GM19240 (cell line): ENCODE measurements around the gene FGA.
"Not testable (repeated sequence)": the region's sequence is repeated elsewhere in the genome, so short reads cannot be mapped to it uniquely, and the experiment has no call there.

Experiments
- DNase-seq: peaks from one replicate; pipeline ENCODE4 v3.0.0; 2011; ENCODE audit warnings: low spot score; ENCODE audit not compliant: insufficient read length

FGA gene

GRCh38 chr4:154608361-154609252 lies 18.1 kb upstream of the FGA start:
- DNase-seq, result no peak

- DNase-seq, result no peak
Observed at GRCh38 chr4:154606728-154607723, 16.5 kb upstream of the FGA start.

GRCh38 chr4:154604696-154605200 lies 14.2 kb upstream of the FGA start:
- no peak for DNase-seq

- no peak for DNase-seq
Observed at GRCh38 chr4:154603033-154603943, 12.7 kb upstream of the FGA start.

- DNase-seq, result no peak
Observed at GRCh38 chr4:154602404-154603020, 12.0 kb upstream of the FGA start.

GRCh38 chr4:154597798-154598774 lies 7.5 kb upstream of the FGA start:
- DNase-seq, result no peak

GRCh38 chr4:154597281-154597680 lies 6.7 kb upstream of the FGA start:
- DNase-seq, result not testable (repeated sequence)

- DNase-seq, result no peak
Observed at GRCh38 chr4:154595807-154596206, 5.3 kb upstream of the FGA start.

- DNase-seq, result not testable (repeated sequence)
Observed at GRCh38 chr4:154594343-154594742, 3.8 kb upstream of the FGA start.

GRCh38 chr4:154593868-154594267 lies 3.3 kb upstream of the FGA start:
- no peak for DNase-seq

GRCh38 chr4:154591890-154592289 lies 1.3 kb upstream of the FGA start:
- DNase-seq, result no peak

GRCh38 chr4:154589296-154590197 lies 995 bp downstream of the FGA start:
- DNase-seq, result no peak

- no peak for DNase-seq
Observed at GRCh38 chr4:154588198-154588597, 2.3 kb downstream of the FGA start.

GRCh38 chr4:154586296-154587033 lies 4.1 kb downstream of the FGA start:
- DNase-seq, result no peak

GRCh38 chr4:154585369-154586018 lies 5.0 kb downstream of the FGA start:
- DNase-seq, result no peak

GRCh38 chr4:154584259-154584658 lies 6.3 kb downstream of the FGA start:
- no peak for DNase-seq

GRCh38 chr4:154583677-154584076 lies 6.9 kb downstream of the FGA start:
- DNase-seq, result no peak
